DOHH2 (cell line): ENCODE measurements around the gene MTHFR.

Experiments
- CTCF ChIP-seq: fragments of 200-600 bp; sonication (generic); IDR thresholded peaks from one replicate; pipeline ENCODE4 v1.5.1; 2014; ENCODE audit warnings: antibody characterized with exemption, mild to moderate bottlenecking, low read depth, low read length; ENCODE audit not compliant: poor library complexity, severe bottlenecking
- EZH2phosphoT487 ChIP-seq: fragments of 200-600 bp; sonication (generic); IDR thresholded peaks from 2 replicates; pipeline ENCODE4 v1.6.1; 2017; ENCODE audit warnings: borderline replicate concordance, mild to moderate bottlenecking, antibody characterized with exemption, low read length, moderate library complexity, mixed read lengths

GRCh38 chr1:11837767-11838348, 32.1 kb upstream of the MTHFR start:
- TF ChIP-seq CTCF: no peak
- no peak for TF ChIP-seq EZH2phosphoT487
